NCI-H460 (cell line): ENCODE results near the gene ADD3. TPM values are rescaled to one million over a fixed set of nuclear protein-coding genes. Genes with fewer than 3 reads are reported as not detected.
"Not testable (repeated sequence)": the region's sequence is repeated elsewhere in the genome, so short reads cannot be mapped to it uniquely, and the experiment has no call there.

Source experiments
- DNase-seq: peaks from one replicate; pipeline ENCODE4 v3.0.0-alpha.2; 2016; ENCODE audit warnings: low read depth; ENCODE audit errors: extremely low read depth
- total RNA-seq: library from RNA; depleted of rRNA; stranded (reverse); fragments of >200 nt; shearing (Covaris generic); gene quantifications from 2 replicates; pipeline ENCODE4 v1.2.3, GENCODE V29; 2014

The ADD3 gene
- total RNA-seq, 1 experiment from 2014 or later = 68.3 TPM

DNA sequence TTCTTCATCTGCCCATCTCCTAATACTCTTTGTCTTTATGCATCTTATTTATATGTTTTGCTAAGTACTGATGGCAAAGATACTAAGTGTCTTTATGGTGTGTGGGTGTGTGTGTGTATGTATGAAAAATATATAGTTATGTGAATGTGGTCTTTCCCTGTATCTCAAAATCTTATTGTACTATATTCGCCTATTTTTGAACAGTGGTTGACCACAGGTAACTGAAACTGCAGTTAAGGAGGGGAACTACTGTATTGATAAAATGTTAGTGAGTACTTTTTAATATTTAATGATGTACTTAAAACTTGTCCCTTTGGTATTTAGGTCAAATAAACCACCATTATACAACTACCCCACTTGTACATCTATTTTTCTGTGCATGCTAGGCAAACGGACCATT lies 85.9 kb downstream of the ADD3 start:
- DNase-seq = no peak

DNA sequence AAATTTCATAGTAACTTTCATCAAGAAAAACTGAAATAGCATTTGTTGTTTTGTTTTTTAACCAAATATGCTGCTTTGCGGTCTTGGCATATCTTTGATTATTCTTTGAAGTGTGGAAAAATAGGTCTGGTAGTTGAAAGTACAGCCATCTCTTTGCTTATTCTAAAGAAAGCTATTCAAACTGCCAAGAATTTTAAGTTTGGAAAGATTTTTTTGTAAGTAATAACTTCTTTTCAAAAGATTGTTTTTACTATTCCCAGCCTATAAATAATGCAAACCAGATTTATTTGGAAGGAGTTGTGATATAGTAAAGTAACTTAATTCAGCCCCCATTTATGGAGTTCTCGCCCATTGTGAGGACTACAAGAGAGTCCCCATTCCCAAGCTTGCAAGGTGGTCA lies 87.0 kb downstream of the ADD3 start:
- no peak for DNase-seq

DNA sequence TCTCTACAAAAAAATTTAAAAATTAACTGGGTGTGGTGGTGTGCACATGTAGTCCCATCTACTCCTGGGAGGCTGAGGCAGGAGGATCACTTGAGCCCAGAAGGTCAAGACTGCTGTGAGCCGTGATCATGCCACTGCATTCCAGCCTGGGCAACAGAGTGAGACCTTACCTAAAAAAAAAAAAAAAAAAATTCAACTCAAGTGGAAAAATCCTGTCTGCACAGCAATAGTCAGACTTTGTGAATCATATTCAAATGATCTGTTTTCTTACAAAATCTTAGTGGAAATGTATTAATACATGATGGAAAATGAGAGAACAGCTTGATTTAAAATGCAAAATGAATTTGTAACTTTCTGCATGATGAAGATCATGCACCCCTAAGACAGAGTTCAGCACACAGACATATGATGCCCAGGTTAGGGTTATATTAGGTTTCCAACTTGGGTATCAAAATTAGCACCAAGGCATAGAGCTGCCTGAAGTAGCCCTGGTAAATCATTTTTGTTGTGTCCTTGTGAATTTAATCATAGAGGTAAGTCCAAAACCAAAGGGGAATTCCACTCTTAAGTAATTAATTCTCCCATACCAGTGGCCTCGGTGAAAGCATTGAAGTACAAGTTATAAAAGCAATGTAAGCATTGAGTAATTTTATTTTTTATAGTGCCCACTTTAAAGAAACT lies 93.8 kb downstream of the ADD3 start:
- DNase-seq = no peak

DNA sequence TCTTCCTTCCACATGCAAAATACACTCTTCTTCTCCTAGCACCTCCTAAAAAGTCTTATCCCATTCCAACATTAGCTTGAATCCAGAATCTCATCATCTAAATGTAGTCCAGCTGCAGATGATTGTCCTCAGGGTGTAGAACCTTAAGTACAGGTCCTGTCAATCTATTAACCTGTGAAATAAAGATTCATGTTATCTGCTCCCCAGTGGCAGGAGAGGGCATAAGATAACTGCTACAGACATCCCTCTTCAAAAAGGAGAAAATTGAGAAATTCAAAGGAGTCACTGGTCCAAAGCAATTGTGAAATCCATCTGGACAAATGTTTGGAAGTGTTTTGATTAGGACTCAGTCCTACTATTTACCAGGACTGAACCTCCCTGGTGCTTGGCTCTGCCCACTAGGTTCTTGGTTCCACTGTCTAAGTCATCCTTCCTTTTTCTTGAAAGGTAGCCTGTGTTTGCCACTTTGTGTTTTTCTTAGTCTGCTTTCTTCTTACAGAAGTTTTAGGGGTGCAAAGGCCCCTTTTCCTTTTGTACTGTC lies 96.2 kb downstream of the ADD3 start:
- DNase-seq = no peak

DNA sequence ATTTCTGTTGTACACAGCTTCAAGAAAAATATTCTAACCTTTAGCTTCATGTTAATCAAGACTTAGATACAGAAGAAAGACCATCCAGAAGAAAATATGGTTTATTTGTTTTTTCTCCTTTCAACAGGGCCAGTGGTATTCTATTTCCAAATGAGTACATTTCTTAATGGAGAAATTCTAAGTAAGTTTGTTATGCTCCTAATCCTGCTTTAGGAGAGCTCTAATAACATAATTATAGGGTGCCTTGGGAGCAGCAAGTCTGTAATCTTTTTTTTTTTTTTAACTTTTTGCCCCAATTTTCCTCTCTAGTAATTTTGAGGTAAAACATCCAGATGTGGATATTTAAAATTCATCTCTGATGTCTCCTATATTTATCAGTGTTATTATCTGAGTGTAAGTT lies 98.1 kb downstream of the ADD3 start:
- no peak for DNase-seq

DNA sequence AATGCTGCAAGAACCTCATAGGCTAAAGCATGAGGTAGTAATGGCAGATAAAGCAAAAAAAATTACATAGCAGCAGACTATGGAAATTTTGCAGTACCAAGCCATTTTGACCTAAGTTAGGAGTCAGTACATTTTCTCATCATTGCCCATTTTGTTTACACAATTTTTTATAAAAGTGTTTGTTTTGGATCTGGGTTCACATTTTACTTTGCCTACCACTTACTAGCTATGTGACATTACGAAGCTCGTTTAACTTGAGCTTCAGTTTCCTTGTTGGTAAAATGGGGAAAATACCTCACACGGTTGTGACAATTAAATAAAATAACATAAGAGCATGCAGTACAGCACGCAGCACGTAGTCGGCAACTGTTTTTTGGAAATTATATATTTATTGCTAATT lies 99.6 kb downstream of the ADD3 start:
- no peak for DNase-seq

DNA sequence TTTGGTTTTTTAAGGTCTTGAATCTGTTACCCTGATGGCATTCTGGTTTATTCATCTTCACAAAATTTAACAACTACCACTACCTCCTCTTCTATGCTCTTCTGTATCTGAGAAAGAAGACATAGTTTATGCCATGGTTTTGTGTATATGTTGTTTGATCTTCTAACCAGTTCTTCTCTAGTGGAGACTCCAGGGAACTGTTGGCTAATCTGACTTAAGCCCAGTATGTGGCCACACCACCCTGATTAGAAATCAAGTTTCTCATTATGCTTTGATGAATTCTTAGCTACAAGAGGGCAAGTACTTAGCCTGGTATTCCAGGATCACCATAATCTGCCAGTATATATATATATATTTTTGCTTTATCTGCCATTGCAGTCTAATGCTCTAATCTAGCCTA lies 100.1 kb downstream of the ADD3 start:
- DNase-seq = no peak

DNA sequence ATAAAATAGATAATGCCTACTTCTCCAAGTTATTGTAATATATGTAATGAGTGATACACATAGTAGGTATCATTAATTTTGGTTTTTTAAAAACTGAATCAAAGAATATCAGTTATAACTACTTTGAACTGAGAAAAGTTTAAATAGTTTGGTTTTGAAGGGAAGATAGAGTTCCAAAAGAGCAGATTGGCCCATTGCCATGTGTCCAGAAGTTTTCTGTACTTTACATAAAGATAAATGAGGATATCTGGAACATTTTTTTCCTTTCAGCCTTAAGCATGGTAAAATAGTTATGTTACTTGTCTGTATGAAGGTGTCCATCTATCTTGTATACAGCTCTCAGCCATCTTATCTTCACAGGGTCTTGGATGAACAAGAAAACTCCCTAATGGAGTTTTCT lies 101.7 kb downstream of the ADD3 start:
- DNase-seq = no peak

DNA sequence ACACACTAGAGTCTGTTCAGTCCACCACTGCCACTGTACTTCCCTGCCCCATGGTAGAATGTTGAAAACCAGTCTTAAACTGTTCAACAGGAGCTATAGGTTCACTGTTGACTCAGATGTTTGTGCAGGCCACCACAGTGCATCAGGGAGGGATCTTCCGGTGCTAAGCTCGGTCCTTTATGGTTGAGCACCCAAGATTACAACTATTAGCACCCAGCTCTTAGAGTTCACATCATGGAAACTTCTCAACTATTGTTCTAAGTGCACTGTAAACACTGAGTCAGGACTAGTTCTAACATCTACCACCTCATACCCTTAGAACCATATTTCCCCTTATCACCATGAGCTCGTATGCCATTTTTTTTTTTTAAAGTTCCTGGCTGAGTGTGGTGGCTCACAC lies 102.6 kb downstream of the ADD3 start:
- no peak for DNase-seq

DNA sequence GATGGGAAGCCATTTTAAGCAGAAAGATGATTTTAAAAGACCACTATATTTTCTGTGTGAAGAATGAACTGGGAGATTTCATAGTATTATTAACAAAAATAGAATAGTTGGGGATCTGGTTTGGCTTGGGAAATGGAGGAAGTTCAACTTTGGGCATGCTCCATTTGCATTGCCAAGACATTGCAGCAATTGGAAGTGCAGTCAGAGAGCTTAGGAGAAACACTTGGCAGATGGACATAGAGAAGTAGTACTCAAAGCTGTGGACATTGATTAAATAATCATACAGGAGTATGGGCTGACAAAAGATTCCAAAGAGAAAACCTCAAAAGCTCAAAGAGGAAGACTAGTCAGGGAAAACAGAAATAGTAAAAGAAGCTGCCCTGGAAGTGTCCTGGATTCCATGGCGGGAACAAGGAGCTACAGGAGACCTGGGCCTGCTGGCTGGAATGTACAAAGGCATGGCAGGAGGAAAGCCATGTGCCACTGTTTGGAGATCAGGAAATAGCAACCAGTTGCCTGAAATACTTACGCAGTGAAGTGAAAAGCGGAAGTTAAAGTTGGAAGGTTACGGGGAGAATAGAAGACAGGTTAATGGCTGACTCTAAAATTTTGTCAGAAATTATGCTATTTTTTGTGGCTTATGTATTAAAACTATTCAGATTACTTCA lies 106.0 kb downstream of the ADD3 start:
- no peak for DNase-seq

DNA sequence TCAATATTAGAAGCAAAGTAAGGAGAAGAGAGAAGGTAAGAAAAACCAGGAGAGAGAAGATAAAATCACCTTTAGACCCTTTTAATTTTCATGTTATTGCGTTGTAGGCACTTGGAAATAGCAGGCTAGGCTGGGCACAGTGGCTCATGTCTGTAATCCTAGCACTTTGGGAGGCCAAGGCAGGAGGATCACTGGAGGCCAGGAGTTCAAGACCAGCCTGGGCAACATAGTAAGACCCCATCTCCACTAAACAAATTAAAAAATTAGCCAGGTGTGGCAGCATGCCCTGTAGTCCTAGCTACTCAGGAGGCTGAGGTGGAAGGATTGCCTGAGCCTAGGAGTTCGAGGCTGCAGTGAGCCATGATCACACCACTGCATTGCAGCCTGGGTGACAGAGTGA lies 106.9 kb downstream of the ADD3 start:
- DNase-seq = not testable (repeated sequence)

DNA sequence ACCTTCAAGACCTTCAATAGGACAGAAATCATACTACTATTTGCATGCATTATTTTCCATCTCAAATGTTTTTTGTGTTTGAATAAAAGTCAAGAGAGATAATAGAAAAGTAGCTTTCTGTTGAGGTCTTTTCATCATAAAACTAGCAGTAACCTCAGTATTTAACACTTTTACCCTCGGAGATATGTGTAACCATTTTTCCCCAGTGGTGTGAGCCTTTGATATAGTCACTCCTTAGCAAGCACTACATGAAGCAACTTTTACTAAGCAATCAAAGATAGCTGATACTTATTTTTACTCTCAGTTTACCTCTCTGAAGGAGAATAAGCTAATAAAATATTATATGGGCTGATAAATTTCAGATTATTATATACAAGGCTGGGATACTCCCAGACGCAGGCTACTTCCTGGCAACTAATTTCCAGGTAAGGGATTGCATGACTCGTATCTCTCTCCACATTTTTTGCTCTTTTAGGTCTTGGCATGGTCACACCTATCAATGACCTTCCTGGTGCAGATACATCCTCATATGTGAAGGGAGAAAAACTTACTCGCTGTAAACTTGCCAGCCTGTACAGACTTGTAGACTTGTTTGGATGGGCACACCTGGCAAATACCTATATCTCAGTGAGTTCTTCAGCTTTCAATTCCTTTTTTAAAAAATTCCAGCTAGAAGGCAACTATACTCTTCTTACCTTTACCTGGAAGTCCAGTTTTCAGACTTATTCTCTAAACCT lies 108.2 kb downstream of the ADD3 start:
- DNase-seq = no peak

DNA sequence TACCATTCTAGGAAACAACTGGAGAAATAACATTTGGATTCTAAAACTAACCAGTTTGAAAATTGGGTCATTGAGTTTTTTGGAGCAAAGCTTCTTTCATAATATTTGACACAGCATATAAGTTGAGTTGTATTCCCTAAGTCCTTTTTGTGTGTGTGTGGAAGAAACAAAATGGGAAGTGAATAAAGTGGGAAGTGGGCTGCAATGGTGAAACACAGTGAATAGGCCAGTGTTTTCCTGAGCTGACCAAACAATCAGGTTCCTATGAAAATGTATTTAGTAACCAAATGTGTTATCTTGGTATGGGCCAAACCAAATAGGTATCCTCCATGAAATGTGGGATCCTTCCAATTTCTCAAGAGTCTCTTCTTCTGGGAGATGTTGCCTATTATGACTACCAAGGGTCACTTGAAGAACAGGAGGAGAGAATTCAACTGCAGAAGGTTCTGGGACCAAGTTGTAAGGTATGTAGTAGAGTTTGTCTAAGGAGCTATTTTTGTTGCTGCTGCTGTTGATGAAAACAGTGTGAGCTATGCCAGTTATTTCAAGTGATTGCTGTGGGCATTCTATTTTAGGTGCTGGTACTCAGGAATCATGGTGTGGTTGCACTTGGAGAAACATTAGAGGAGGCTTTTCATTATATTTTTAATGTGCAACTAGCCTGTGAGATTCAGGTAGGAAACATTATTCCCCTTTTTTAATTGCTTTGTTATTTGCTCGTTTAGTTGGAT lies 111.3 kb downstream of the ADD3 start:
- no peak for DNase-seq

DNA sequence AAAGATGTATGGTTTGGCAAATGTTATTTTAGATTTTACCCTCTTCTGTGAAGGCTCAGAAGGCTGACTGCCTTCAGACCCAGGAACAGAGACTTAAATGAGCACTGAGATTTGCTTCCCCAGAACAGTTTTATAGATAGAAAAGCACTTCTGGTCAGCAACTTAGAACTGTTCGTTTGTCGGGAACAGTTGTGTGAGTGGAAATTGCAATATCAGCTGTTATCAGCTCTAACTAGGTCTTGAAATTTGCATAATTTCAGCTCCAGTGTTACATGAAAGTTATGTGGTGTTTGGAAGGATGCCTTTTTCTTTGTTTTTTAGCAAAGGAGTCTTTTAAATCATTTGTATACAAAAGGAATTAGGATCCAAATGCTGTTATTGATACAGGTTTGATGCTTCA lies 115.8 kb downstream of the ADD3 start:
- no peak for DNase-seq

DNA sequence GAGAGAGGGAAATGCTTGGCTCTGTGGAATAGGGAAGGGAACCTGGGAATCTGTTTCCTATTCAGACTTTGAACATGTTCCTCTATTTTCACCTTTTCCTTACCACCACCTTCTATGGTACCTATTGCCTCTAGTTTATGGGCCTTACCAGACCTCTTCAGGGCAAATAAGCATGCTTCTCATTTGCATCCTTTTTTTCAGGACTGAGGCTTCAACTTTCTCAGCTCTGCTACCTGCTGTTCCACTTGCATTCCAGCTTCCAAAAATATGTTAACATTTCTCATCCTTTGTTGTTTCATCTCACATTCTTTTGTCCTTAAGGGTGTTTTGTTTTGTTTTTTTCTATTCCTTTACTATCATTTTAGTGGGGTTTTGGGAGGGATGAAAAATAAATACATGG lies 121.7 kb downstream of the ADD3 start:
- no peak for DNase-seq

DNA sequence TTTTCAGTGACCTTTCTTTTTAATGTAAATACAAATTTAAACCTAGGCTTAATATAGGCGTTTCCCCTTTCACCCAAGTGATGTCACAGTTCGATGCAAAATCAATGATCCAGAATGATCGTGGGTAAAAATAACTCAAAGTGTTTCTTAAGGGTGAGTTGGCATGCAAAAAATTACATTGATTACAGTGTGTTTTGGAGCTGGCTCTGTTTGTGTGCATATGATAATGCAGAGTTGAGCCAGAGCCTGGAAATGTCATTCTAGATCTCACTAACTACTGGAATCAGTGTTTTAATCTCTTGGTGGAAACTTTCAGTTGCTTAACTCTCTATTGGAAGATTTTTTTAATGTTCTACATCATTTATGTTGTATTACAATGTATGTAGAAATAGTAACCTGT lies 127.1 kb downstream of the ADD3 start:
- no peak for DNase-seq

DNA sequence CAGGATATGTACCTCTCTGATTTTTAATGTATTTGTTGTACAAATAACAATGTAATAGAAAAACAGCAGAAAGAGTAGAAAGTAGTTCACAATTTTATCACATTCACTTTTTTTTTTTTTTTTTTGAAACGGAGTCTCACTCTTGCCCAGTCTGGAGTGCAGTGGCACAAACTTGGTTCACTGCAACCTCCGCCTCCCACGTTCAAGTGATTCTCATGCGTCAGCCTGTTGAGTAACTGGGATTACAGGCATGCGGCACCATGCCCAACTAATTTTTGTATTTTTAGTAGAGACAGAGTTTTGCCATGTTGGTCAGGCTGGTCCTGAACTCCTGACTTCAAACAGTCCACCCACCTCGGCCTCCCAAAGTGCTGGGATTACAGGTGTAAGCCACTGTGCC lies 128.1 kb downstream of the ADD3 start:
- DNase-seq = not testable (repeated sequence)

DNA sequence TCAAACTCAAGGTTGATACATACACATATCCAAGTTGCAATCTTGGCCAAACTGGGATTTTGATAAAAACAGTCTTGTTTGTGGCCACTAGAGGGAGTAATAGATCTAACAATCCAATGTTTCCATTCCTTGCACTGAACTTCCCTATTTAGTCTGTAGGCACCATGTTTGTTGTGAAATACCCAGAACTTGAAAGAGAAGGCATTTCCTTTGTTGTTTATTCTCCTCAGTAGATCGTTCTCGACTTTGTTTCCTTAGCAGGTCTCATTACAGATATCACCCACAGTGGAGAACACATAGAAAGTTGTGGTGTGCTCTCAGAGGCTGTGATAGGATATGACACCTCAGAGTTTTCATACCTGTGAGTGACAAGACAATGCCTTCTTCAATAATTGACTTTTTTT lies 129.4 kb downstream of the ADD3 start:
- DNase-seq = peak; percentile 72

DNA sequence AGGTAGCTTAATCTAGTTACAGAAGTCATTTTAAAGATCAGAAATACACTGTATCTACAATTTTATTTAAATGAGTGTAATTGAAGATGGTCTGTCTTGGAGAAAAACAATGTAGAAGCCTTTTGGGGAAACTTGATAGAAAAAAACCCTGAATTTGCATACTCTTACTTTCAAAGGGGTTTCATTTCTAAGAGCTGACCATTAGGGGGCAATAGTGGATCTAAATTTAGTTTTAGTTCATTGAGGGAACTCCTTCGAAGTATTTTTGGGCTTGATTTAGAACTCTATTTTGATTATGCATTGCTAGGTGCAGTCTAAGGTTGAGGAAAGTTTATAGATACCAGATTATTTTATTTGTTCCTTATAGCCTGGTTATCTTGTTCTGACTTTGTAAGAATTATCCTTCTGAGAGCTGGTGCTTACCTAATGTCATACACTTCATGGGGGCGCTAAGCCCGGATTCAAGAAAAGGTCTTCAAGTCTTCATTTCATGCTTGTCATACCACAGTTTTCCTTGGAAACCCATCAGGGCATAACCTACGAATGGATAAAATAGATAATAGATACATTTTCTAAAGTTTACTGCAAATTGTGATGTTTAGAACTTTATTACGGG lies 130.5 kb downstream of the ADD3 start:
- peak; percentile 67 for DNase-seq

DNA sequence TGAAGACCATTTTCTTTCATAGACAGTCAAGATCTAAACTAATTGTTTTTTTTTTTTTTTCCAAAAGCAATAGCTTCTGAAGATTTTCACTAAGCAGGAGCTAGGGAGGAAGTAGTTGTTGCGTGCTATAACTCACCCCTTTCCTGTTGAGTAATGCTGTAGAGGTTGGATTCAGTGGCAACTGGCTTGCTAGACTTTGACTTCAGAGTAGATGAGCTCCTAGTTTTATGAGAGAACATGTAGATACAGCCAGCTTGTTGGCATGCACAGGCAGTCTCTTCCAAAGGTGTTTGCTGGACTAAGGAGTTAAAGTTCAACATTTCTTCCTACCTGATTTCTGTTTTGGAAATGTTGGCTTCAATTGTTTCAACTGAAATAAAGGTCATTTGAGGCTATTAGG lies 133.4 kb downstream of the ADD3 start:
- DNase-seq = no peak
